ENCODE data around the gene EXOSC7. TPM values are rescaled to one million over a fixed set of nuclear protein-coding genes. Genes with fewer than 3 reads are reported as not detected.
A peak's percentile ranks its signal among the peaks of the same experiment; 100 is the strongest.

Gene EXOSC7
- total and polyA plus RNA-seq, 2 experiments from 2014 or later, result 31.1 to 53.5 TPM

DNA sequence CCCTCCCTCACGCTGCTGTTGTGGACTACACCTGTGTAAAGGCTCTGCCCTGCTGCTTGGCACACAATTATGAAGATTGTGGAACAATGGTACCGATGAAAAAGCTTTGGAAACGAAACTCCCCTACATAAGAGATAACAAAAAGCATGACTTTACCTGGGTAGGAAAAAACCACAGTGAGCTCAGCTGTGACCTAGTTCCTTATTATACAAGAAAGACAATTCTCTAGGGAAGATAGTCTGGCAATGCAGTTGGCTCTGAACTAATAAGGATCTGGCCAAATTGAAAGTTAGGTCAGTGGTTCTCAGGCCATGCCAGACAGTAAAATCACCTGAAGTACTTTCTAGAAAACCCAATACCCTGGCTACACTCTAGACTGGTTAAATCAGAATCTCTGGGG lies 66.1 kb downstream of the EXOSC7 start:
- Histone ChIP-seq H3K36me3 (ENCODE audit: low read depth) (no peaks in the 10 kb centered on the region), H4K20me1 (ENCODE audit: insufficient read depth) (no peaks in the 10 kb centered on the region), H3K9me2 (ENCODE audit: insufficient read depth) (no peaks in the 10 kb centered on the region), H3K9ac (no peak overlapping the region), H3K27ac (no peak overlapping the region), H3K27me3 (replicated peaks; ENCODE audit: insufficient read depth) (no peaks in the 10 kb centered on the region), H3K79me2 (ENCODE audit: insufficient read depth) (no peaks in the 10 kb centered on the region), H3K9me3 (ENCODE audit: low read depth) (no peaks in the 10 kb centered on the region), H3K4me1 (ENCODE audit: insufficient read depth) (peaks cover 11% of the 10 kb centered on the region), H3K4me3 (no peak overlapping the region), H3F3A (ENCODE audit: insufficient read depth) (peaks cover 11% of the 10 kb centered on the region; the same call in 1 of the 2 replicates), H2AFZ (no peak overlapping the region), H3K4me2 (ENCODE audit: unreplicated experiment) (no peak overlapping the region)
- 82 to 91% methylated on average over 3 of the region's 3 CpGs for WGBS, 2 experiments (ENCODE audit: low coverage in 1 of 2, low lambda C conversion rate in 2 of 2, missing lambda C conversion rate in 2 of 2)
- no peak for DNase-seq
- TF ChIP-seq EZH2 (IDR thresholded peaks at IDR 0.05; ENCODE audit: insufficient read depth, poor library complexity, severe bottlenecking) (no peak), EZH2phosphoT487 (IDR thresholded peaks at IDR 0.05; ENCODE audit: insufficient read depth, low read depth) (no peak)
- in situ Hi-C loops (cut with MboI), result loop anchor here (5.0 kb wide), 2 partner anchors 165 to 445 kb away; no protein-coding TSS in a partner anchor

DNA sequence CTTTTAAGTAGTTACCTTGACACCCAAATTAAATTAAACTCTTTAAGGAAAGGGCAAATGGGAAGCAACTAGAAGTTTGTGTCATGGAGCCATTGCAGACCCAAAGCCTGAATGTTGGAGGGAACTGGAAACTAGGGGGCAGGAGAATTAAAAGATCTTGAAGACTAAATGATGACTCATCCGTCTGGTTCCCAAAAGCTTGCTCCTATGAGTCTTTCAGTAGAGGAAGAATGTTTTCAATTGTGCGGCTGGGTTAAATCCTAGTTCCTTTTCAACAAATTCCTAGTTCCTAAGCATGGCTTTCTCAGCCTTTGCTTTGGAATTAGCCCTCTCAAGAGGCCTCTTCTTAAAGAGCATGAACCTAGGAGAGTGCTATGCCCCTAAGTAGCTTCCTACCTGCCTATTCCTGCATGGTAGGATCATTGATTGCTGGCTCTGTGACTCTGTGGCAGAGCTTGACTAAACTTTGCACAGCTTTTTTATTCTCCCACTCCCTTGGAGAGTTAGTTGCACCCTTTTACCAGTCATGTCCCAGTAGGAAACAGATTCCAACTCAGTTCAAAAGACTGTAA lies 67.8 kb downstream of the EXOSC7 start:
- Histone ChIP-seq H3K4me3 (no peak overlapping the region), H3F3A (ENCODE audit: insufficient read depth) (peaks cover 11% of the 10 kb centered on the region; the same call in 1 of the 2 replicates), H3K9me3 (ENCODE audit: low read depth) (no peaks in the 10 kb centered on the region), H3K27me3 (replicated peaks; ENCODE audit: insufficient read depth) (no peaks in the 10 kb centered on the region), H3K36me3 (ENCODE audit: low read depth) (no peaks in the 10 kb centered on the region), H3K79me2 (ENCODE audit: insufficient read depth) (no peaks in the 10 kb centered on the region), H3K4me1 (ENCODE audit: insufficient read depth) (peaks cover 20% of the 10 kb centered on the region), H3K9me2 (ENCODE audit: insufficient read depth) (no peaks in the 10 kb centered on the region), H3K27ac (peak overlapping the region; percentile 66), H4K20me1 (ENCODE audit: insufficient read depth) (no peaks in the 10 kb centered on the region), H3K4me2 (ENCODE audit: unreplicated experiment) (peak overlapping the region; percentile 34), H3K9ac (peak overlapping the region; percentile 22; the same call in 1 of the 2 replicates), H2AFZ (peak overlapping the region; percentile 47)
- peak; percentile 93 for DNase-seq
- in situ Hi-C loops (cut with MboI), result loop anchor here (5.0 kb wide), 2 partner anchors 163 to 443 kb away; no protein-coding TSS in a partner anchor
- 0 to 6% methylated on average over 2 of the region's 2 CpGs for WGBS, 2 experiments (ENCODE audit: low coverage in 1 of 2, low lambda C conversion rate in 2 of 2, missing lambda C conversion rate in 2 of 2)
- TF ChIP-seq EZH2 (IDR thresholded peaks at IDR 0.05; ENCODE audit: insufficient read depth, poor library complexity, severe bottlenecking), result no peak
- no peak for TF ChIP-seq EZH2phosphoT487 (IDR thresholded peaks at IDR 0.05; ENCODE audit: insufficient read depth, low read depth)

DNA sequence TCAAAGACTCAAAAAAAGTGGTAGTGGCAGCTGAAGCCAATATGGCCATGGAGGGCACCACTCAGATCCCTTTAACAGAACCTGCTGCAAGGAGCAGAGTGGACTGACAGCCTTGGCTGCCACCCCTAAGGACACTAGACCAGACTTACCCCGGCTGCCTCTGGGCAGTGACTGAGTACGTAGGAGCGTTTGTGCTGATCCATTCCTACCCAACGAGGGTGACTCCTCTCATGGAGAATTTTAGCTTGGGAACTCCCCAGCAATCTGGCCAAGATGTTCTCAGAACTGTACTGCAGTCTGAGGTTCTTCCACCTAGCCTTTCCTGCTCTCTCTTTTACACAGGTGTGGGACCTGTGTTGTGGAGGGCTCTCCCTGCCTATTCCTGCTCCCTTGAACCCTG lies 72.2 kb downstream of the EXOSC7 start:
- H3K27ac ChIP-seq, result no peak overlapping the region
- no peak overlapping the region for H3K4me2 ChIP-seq (ENCODE audit: unreplicated experiment)
- no peaks in the 10 kb centered on the region for H3K9me2 ChIP-seq (ENCODE audit: insufficient read depth)
- no peak overlapping the region for H2AFZ ChIP-seq
- H4K20me1 ChIP-seq (ENCODE audit: insufficient read depth), result no peaks in the 10 kb centered on the region
- no peak for TF ChIP-seq EZH2phosphoT487 (IDR thresholded peaks at IDR 0.05; ENCODE audit: insufficient read depth, low read depth)
- H3K79me2 ChIP-seq (ENCODE audit: insufficient read depth), result no peaks in the 10 kb centered on the region
- in situ Hi-C loops (cut with MboI), result no loop called here
- peaks cover 16% of the 10 kb centered on the region for H3F3A ChIP-seq (ENCODE audit: insufficient read depth)
- no peak overlapping the region for H3K9ac ChIP-seq
- H3K27me3 ChIP-seq (replicated peaks; ENCODE audit: insufficient read depth), result no peaks in the 10 kb centered on the region
- WGBS, 2 experiments (ENCODE audit: low coverage in 1 of 2, low lambda C conversion rate in 2 of 2, missing lambda C conversion rate in 2 of 2), result 16 to 30% methylated on average over 4 of the region's 4 CpGs
- peak; percentile 89 for DNase-seq
- H3K9me3 ChIP-seq (ENCODE audit: low read depth), result no peaks in the 10 kb centered on the region
- H3K36me3 ChIP-seq (ENCODE audit: low read depth), result no peaks in the 10 kb centered on the region
- peaks cover 21% of the 10 kb centered on the region for H3K4me1 ChIP-seq (ENCODE audit: insufficient read depth)
- H3K4me3 ChIP-seq, result no peak overlapping the region

DNA sequence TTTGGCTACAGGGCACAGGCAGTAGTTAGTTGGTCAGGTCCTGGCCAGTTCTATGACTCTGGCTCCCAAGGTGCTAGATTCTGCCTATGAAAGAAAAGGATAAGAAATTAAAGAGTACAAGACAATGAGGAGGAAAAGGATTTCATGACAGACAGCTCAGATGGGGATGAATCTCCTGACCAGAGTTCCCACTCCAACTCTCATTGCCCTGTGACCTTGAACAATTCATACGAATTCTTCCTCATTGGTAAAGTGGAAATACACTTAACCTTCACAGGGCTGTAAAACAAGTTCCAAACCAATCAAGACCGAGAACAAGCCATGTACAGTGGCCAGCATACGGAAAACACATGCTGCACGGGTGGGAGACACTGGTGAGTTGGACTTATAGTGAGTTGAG lies 73.8 kb downstream of the EXOSC7 start:
- no peak overlapping the region for H3K4me2 ChIP-seq (ENCODE audit: unreplicated experiment)
- H3K36me3 ChIP-seq (ENCODE audit: low read depth), result no peaks in the 10 kb centered on the region
- no peak overlapping the region for H2AFZ ChIP-seq
- TF ChIP-seq EZH2 (IDR thresholded peaks at IDR 0.05; ENCODE audit: insufficient read depth, poor library complexity, severe bottlenecking), result no peak
- no peak for TF ChIP-seq EZH2phosphoT487 (IDR thresholded peaks at IDR 0.05; ENCODE audit: insufficient read depth, low read depth)
- peaks cover 21% of the 10 kb centered on the region for H3F3A ChIP-seq (ENCODE audit: insufficient read depth)
- H3K9me2 ChIP-seq (ENCODE audit: insufficient read depth), result no peaks in the 10 kb centered on the region
- WGBS, 2 experiments (ENCODE audit: low coverage in 1 of 2, low lambda C conversion rate in 2 of 2, missing lambda C conversion rate in 2 of 2), result 96 to 97% methylated on average over 4 of the region's 4 CpGs
- no peak overlapping the region for H3K4me3 ChIP-seq
- no peaks in the 10 kb centered on the region for H4K20me1 ChIP-seq (ENCODE audit: insufficient read depth)
- in situ Hi-C loops (cut with MboI), result no loop called here
- H3K27ac ChIP-seq, result no peak overlapping the region
- peaks cover 26% of the 10 kb centered on the region for H3K4me1 ChIP-seq (ENCODE audit: insufficient read depth)
- H3K79me2 ChIP-seq (ENCODE audit: insufficient read depth), result no peaks in the 10 kb centered on the region
- no peaks in the 10 kb centered on the region for H3K27me3 ChIP-seq (replicated peaks; ENCODE audit: insufficient read depth)
- H3K9ac ChIP-seq, result no peak overlapping the region
- no peak for DNase-seq
- no peaks in the 10 kb centered on the region for H3K9me3 ChIP-seq (ENCODE audit: low read depth)

Data from GM23248 (cell line).